WTC11 (cell line): ENCODE data around the gene FAM149B1.

Experiments
- CBFB ChIP-seq: sonication (generic); formaldehyde crosslinking; IDR thresholded peaks from 2 replicates; pipeline ENCODE4 v1.8.1; 2022; ENCODE audit warnings: mild to moderate bottlenecking, low read depth, missing genetic modification reagents
- JAZF1 ChIP-seq: fragments of 250-450 bp; sonication (Bioruptor Pico); IDR thresholded peaks from 2 replicates; pipeline ENCODE4 v1.9.0; 2021; ENCODE audit warnings: moderate library complexity, mild to moderate bottlenecking, inconsistent platforms
- NFYB ChIP-seq: sonication (generic); formaldehyde crosslinking; conservative IDR thresholded peaks from 2 replicates; pipeline ENCODE4 v1.8.0; 2022; ENCODE audit warnings: low read depth, missing genetic modification reagents
- NR1H2 ChIP-seq: sonication (generic); formaldehyde crosslinking; IDR thresholded peaks from 2 replicates; pipeline ENCODE4 v1.9.0; 2021; ENCODE audit warnings: mild to moderate bottlenecking, moderate library complexity, missing genetic modification reagents
- NR2C2 ChIP-seq: sonication (generic); formaldehyde crosslinking; IDR thresholded peaks from 2 replicates; pipeline ENCODE4 v1.8.0; 2022; ENCODE audit warnings: mild to moderate bottlenecking, missing genetic modification reagents
- NR3C1 ChIP-seq: sonication (generic); formaldehyde crosslinking; conservative IDR thresholded peaks from 2 replicates; pipeline ENCODE4 v1.8.1; 2023; ENCODE audit warnings: low read depth, mild to moderate bottlenecking, missing genetic modification reagents
- TCF7 ChIP-seq: sonication (generic); formaldehyde crosslinking; IDR thresholded peaks from 2 replicates; pipeline ENCODE4 v1.8.0; 2022; ENCODE audit warnings: mild to moderate bottlenecking, low read depth, missing genetic modification reagents, moderate library complexity
- TF ChIP-seq, protein P1 (sequence below): fragments of 200-600 bp; IDR thresholded peaks from 2 replicates; pipeline ENCODE4 v1.8.0; 2022; ENCODE audit warnings: antibody characterized with exemption
- TF ChIP-seq, protein P2 (sequence below): sonication (generic); formaldehyde crosslinking; conservative IDR thresholded peaks from 2 replicates; pipeline ENCODE4 v1.8.1; 2022; ENCODE audit warnings: mild to moderate bottlenecking, missing genetic modification reagents

DNA sequence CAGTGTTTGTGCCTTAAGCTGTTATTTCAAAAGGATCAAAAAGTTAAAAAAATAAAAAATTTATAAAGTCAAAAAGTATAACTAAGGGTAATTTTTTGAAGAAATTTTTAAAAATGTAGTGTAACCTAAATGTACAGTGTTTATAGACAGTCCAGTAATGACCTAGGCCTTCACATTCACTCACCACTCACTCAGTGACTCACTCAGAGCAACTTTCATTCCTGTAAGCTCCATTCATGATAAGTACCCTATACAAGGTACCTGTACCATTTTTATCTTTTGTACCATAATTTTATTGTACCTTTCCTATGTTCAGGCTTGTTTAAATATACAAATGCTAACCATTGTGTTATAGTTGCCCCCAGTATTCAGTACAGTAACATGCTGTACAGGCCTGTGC, 57.6 kb downstream of the FAM149B1 start:
- TF ChIP-seq, protein P1, sequence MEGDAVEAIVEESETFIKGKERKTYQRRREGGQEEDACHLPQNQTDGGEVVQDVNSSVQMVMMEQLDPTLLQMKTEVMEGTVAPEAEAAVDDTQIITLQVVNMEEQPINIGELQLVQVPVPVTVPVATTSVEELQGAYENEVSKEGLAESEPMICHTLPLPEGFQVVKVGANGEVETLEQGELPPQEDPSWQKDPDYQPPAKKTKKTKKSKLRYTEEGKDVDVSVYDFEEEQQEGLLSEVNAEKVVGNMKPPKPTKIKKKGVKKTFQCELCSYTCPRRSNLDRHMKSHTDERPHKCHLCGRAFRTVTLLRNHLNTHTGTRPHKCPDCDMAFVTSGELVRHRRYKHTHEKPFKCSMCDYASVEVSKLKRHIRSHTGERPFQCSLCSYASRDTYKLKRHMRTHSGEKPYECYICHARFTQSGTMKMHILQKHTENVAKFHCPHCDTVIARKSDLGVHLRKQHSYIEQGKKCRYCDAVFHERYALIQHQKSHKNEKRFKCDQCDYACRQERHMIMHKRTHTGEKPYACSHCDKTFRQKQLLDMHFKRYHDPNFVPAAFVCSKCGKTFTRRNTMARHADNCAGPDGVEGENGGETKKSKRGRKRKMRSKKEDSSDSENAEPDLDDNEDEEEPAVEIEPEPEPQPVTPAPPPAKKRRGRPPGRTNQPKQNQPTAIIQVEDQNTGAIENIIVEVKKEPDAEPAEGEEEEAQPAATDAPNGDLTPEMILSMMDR: no peak
- TF ChIP-seq TCF7 (CRISPR knock-in tag): no peak
- TF ChIP-seq NR1H2 (CRISPR knock-in tag): no peak
- no peak for TF ChIP-seq CBFB (CRISPR knock-in tag)
- TF ChIP-seq NR2C2 (CRISPR knock-in tag): no peak
- no peak for TF ChIP-seq JAZF1
- TF ChIP-seq NFYB (CRISPR knock-in tag): no peak
- no peak for TF ChIP-seq NR3C1
- TF ChIP-seq, protein P2, sequence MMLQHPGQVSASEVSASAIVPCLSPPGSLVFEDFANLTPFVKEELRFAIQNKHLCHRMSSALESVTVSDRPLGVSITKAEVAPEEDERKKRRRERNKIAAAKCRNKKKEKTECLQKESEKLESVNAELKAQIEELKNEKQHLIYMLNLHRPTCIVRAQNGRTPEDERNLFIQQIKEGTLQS (CRISPR knock-in tag): no peak
